GM18868 (cell line): ENCODE results near the gene GREM2.

Source experiments
- ATAC-seq: cut with Tn5 transposase; IDR thresholded peaks from one replicate; pipeline ENCODE4 v1.9.1; 2021; ENCODE audit warnings: mild to moderate bottlenecking, moderate library complexity; ENCODE audit not compliant: unreplicated experiment

GREM2 gene

DNA sequence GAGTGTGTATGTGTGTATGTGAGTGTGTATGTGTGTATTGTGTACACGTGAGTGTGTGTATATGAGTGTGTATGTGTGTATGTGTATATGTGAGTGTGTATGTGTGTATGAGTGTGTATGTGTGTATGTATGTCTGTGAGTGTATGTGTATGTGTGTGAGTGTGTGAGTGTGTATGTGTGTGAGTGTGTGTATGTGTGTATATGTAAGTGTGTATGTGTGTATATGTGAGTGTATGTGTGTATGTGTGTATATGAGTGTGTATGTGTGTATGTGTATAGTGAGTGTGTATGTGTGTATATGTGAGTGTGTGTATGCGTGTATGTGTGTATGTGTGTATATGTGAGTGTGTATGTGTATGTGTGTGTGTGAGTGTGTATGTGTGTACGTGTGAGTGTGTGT lies 49.2 kb downstream of the GREM2 start:
- no peak for ATAC-seq

DNA sequence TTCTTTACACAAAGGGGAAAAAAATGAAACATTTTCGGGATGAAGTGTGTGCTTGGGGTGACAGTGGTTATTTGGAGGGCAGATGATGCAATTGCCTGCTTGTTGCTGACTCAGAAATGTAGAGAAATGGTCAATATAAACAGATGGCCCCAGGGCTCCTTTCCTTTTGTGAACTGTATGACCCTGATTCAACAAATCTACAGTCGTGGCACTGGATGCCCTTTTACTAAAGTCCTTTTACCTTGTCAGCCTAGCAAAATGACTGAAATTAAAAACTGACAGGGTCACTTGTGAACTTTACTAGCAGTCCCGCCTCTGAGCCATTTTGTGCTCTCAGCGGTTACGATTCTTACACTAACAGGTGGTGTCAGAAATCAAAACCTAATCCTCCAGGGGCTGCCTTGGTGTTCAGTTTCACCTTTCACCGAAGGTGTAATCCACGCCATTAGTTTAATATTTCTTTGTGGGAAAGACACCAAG lies 49.8 kb downstream of the GREM2 start:
- ATAC-seq, result no peak

- no peak for ATAC-seq
These were observed 52.2 kb downstream of the GREM2 start for GRCh38 chr1:240559781-240560180.

GRCh38 chr1:240555524-240555923 lies 56.4 kb downstream of the GREM2 start:
- ATAC-seq, result no peak

DNA sequence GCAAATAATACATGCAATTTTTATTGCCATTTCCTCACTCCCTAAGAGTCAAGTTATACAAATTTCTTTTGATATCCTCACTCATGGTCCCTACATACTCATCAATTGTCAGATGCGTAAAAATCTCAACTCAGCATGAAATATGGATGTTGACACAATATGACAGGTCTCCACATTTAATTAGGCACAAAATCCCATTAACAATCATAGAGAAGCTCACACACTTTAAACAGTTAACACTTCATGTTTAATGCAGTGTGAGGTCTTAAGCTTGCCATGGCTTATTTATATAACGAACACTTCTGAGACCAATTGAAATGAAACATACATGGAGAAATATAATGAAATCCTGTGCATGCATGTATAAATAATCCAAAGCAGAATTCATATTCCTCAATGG lies 58.6 kb downstream of the GREM2 start:
- ATAC-seq, result no peak

- ATAC-seq, result no peak
These were observed 72.1 kb downstream of the GREM2 start for GRCh38 chr1:240539769-240540414.

DNA sequence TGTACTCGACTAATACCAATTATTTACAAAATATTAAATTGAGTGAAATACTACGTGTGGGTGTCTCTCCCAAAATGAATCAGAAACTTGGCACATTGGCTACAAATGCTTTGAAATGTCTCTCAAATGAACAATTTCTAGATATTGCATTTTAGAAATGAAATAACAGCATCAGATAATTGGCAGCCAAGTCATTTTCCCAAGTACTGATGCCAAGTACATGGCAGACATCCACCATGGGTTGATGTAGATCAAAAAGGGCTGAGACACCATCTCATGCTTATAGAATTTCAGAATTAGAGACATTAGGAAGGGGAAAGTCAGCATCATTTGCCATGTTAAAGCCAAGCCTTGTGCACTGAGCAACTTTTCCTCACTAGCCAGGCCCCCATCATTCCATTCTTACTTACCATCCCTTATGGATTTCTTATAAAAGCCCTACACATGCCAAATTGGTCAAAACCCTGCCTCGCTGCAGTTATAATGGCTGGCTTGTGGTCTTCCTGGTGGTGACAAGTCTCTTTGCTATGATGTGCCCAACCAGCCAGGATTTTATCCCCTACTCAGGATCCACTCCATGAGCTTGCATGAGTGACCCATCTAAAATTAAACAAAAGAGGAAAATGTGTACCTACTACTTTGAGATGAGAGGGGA lies 73.1 kb downstream of the GREM2 start:
- no peak for ATAC-seq

DNA sequence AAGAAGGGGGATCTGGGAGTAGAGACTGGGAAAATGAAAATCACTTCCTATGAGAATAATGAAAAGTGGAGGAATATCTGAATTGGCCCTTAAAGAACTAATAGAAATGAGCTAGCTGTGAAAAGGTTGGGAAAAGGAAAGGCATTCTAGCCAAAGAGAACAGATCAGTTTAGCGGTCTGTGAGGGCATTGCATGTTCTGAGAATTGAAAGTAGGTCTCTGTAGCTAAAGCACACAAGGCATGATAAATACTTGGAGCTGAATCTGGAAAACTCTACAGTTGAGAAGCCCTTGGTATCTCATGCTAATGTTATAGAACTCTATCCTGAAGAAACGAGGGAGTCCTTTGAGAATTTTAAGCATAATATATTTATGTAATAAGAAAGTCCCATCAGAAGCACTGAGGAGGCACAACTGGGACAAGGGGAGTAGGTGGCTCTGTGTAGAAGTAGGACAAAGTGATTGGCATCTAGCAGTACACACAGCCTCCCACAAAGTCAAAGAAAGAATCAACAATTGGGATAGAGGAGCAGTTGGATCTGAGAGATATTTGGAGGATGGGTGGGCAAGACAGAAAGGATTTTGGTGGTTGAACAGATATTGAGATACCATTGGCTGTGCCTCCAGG lies 78.7 kb downstream of the GREM2 start:
- no peak for ATAC-seq

GRCh38 chr1:240528591-240528990 lies 83.4 kb downstream of the GREM2 start:
- ATAC-seq, result no peak

DNA sequence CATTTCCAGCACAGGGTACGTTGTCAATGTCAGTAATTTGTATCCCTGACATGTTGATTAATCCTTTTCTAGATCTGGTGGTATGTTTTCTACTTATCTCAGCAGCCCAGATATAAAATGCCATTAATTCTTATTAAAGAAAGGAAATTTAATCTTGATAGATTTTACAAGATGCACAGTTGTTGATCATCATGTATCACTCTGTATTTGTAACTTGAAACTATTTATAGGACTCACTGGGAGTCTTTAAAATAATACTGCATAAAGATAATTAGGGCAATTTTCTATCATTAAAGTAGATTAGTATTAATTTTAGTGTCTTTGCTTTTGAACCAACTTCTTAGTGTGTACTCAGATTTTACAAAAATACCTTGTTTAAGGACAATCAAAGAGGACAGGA lies 84.9 kb downstream of the GREM2 start:
- no peak for ATAC-seq

- no peak for ATAC-seq
These were observed 85.6 kb downstream of the GREM2 start for GRCh38 chr1:240526312-240526711.

DNA sequence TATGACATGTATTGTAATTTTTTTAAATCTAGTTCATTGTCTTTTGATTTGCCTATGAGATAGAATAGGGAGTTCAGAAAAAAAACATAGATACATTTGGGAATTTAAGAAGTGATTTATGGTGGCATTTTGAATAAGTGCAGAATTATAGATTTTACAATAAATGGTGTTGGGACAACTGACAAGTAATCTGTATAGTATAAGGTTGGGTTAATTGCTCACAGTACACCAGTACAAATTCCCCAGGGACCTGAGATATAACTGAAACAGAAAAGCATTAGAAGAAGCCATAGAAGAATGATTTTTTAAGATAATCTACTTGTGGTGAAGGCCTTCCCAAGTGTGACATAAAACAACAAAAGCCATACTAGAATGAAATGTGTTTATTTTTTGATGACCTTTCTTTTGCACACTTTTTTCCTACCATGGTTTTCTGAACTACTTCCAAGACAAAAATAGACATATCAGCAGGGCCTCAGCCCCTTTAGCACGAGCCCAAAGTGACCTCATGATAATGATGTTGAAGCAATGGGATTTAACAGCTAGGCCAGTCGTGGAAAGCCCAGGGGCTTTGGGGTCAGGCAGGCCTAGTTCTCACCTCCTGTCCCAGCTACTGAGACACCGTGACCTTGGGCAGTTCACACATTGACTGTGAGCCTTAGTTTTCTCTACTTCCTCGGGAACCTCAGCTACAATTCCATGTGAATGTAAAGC lies 87.4 kb downstream of the GREM2 start:
- ATAC-seq, result no peak

DNA sequence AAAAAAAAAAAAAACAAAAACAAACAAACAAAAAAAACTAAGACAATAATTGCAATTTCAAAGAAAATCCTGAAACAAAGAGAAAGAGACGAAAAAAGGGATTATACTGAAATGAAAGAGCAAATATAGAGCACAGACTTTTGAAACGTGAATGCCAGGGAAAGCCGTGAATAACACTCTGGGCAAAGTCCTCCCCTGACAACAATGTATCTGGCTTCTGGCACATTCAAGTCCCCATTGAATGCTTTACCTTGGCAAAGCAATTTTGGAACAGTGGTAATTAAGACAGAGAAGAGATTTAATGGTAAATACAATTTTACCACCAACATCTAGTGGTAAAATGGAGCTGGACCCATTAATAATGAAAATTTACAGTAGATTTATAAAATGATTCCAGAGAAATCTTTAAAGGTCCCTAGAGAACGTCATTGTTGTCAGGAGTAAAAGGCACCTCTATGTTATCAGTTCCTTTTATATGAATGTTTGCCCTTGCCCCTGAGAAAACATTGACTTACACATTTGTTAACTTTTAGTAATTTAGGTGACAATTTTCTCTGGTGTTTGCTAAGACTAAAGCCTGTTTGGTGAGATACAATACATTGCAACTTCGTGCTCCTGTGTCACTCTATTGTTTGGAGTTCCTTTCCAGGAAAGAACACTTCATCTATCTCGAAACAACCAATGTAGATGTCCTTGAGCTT lies 89.7 kb downstream of the GREM2 start:
- no peak for ATAC-seq

DNA sequence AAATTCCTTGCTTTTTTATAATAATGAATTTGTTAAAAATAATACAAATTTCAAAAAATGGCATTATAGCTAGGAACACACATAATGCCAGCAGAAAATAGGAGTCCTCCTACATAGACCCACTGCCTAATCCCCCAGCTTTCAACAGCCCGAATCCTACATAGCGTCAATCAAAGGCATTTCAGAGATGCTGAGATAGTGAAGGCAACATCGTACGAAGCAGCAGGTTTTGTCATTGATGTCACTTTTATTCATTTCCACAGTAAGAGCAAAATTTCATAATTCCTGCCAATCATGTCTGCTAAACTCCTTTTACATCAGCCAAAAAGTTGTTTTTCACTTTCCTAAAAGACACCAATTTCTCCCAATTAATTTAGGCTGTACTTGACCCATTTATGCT lies 94.1 kb downstream of the GREM2 start:
- ATAC-seq, result no peak

GRCh38 chr1:240516069-240516468 lies 95.9 kb downstream of the GREM2 start:
- no peak for ATAC-seq

GRCh38 chr1:240515505-240515904 lies 96.5 kb downstream of the GREM2 start:
- no peak for ATAC-seq

- ATAC-seq, result no peak
These were observed 100.2 kb downstream of the GREM2 start for GRCh38 chr1:240511789-240512188.

DNA sequence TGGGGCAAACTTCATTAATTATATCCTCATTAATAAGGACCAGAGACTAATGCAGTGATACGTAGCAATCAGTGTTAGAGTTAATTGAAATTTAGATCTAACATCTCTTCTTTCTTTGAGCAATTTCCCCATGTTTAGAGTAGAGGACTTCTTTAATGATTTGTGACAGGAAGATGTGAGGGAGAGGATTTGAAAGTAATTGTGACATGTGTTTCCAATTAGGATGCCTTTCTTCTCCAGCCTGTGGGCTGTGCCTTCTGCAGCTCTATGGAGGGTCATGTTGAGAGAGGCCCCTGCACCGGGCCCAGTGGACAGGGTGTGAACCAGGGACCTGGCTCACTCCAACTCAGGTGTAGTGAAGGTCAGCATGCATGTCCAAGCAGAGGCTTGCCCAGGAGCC lies 103.0 kb downstream of the GREM2 start:
- no peak for ATAC-seq

DNA sequence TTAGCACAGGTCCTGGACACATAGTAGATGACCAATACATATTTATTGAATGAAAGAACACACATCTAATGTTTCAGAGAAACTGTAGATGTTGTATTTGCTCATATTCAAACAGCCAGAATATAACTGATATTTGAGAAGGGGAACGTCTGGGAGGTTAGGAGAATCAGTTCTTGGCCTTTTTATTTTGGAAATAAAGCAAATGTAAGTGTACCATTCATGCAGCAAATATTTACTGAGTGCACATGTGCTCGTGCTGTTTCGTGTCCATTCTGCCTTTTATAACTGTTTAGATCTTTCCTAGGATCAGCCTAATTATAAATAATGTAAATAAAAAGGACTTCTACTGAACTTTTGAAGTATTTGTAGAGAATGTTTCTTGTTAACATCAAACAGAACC lies 103.8 kb downstream of the GREM2 start:
- ATAC-seq, result no peak

DNA sequence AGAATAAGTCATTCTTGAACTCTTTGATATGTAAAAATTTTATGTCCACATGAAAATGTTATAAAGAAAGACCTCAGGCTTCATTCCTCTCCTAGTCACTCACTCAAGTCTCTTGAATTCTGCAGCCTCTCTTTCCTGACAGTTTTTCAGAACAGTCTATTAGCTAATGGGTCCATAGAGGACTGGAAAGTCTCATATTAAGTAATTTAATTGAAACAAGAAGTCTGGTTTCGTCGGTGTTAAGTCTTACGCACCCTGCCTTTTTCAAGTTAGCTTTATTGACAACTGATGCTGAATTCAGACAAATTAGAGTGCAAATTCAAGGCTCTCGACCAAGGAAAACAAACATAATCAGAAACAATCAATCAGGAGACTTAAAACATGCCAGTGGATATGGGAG lies 105.8 kb downstream of the GREM2 start:
- no peak for ATAC-seq

GRCh38 chr1:240503558-240503957 lies 108.4 kb downstream of the GREM2 start:
- ATAC-seq, result no peak
